GM12878 (cell line): Measurements from ENCODE around the gene COL17A1. TPM values are rescaled to one million over a fixed set of nuclear protein-coding genes. Genes with fewer than 3 reads are reported as not detected.

Source experiments
- ATAC-seq: fragments of 200-7000 bp; cut with Tn5 transposase; 3 replicates; pipeline ENCODE4 v1.9.1; 2020; ENCODE audit warnings: mild to moderate bottlenecking, moderate library complexity
- BruUV-seq: library from RNA; stranded (reverse); fragments of 400-500 nt; replicated peaks from 2 replicates; lab custom pipeline; 2021; lab: Mats Ljungman, UMichigan
- CTCF ChIA-PET: fragments of 300-600 bp; sonication (Branson Sonifier 250); formaldehyde crosslinking; extraction: SDS; loops from one replicate; lab custom pipeline; 2021; ENCODE audit warnings: inconsistent platforms; lab: Yijun Ruan, JAX
- POLR2A ChIA-PET: fragments of 350-600 bp; formaldehyde crosslinking; extraction: SDS; loops from one replicate; lab custom pipeline; 2021; ENCODE audit warnings: inconsistent platforms; lab: Charles Lee
- RAD21 ChIA-PET: fragments of 300-600 bp; sonication (Branson Sonifier 250); formaldehyde crosslinking; loops from one replicate; lab custom pipeline; 2023; ENCODE audit warnings: antibody characterized with exemption; ENCODE audit not compliant: unreplicated experiment; lab: Charles Lee
- SMC1A ChIA-PET: fragments of 300-600 bp; sonication (Branson Sonifier 250); formaldehyde crosslinking; loops from one replicate; lab custom pipeline; 2023; ENCODE audit not compliant: unreplicated experiment, uncharacterized antibody; lab: Charles Lee
- DNase-seq: peaks from one replicate; pipeline ENCODE4 v3.0.0-alpha.2; 2011; ENCODE audit warnings: low read depth, low spot score
- FAIRE-seq: peaks from 3 replicates; lab custom pipeline; 2011; peaks lifted over from hg19 to GRCh38; lab: Jason Lieb, UNC
- H2AFZ ChIP-seq: 2 replicates; pipeline ENCODE4 v1.6.0; 2011; ENCODE audit warnings: low read depth, low read length, control low read depth; ENCODE audit not compliant: control insufficient read depth
- H3K27ac ChIP-seq: 2 replicates; pipeline ENCODE4 v1.5.1; 2011; ENCODE audit warnings: control low read depth; ENCODE audit not compliant: control insufficient read depth, insufficient read depth
- H3K27me3 ChIP-seq, 2 experiments: replicated peaks in 1 of 2; 2 replicates each; pipeline versions ENCODE4 v1.6.0 to v1.6.1; 2011; ENCODE audit warnings: low read length in 1 of 2; ENCODE audit not compliant: control insufficient read depth in 2 of 2, insufficient read depth in 2 of 2
- H3K36me3 ChIP-seq, 2 experiments: 2 replicates each; pipeline ENCODE4 v1.5.1; 2011; ENCODE audit warnings: low read length in 1 of 2; ENCODE audit not compliant: control insufficient read depth in 2 of 2, insufficient read depth in 2 of 2
- H3K4me1 ChIP-seq: 2 replicates; pipeline ENCODE4 v1.6.1; 2011; ENCODE audit warnings: mild to moderate bottlenecking, low read length, moderate library complexity, mixed read lengths; ENCODE audit not compliant: control insufficient read depth, insufficient read depth
- H3K4me2 ChIP-seq: 2 replicates; pipeline ENCODE4 v1.6.0; 2011; ENCODE audit warnings: control low read depth; ENCODE audit not compliant: control insufficient read depth, insufficient read depth
- H3K4me3 ChIP-seq: fragments of 200-600 bp; sonication (generic); 2 replicates; pipeline ENCODE4 v1.5.1; 2016
- H3K79me2 ChIP-seq: 2 replicates; pipeline ENCODE4 v1.6.0; 2011; ENCODE audit warnings: low read length; ENCODE audit not compliant: control insufficient read depth, insufficient read depth
- H3K9ac ChIP-seq: 2 replicates; pipeline ENCODE4 v1.8.0; 2011; ENCODE audit warnings: low read length, control low read depth, mixed read lengths; ENCODE audit not compliant: control insufficient read depth, insufficient read depth
- H3K9me3 ChIP-seq: replicated peaks from 3 replicates; pipeline ENCODE4 v1.5.1; 2011; ENCODE audit warnings: mild to moderate bottlenecking, low read length; ENCODE audit not compliant: control insufficient read depth, insufficient read depth
- H4K20me1 ChIP-seq: 2 replicates; pipeline ENCODE4 v1.6.0; 2011; ENCODE audit not compliant: control insufficient read depth, insufficient read depth
- ATF2 ChIP-seq: IDR thresholded peaks from 2 replicates; pipeline ENCODE4 v1.6.1; 2012; ENCODE audit warnings: low read length, inconsistent platforms
- ATF7 ChIP-seq: fragments of 450-650 bp; IDR thresholded peaks from 2 replicates; pipeline ENCODE4 v1.6.1; 2016; ENCODE audit warnings: low read depth, mild to moderate bottlenecking
- FOXM1 ChIP-seq: IDR thresholded peaks from 2 replicates; pipeline ENCODE4 v1.6.1; 2012; ENCODE audit warnings: low read depth, mild to moderate bottlenecking, inconsistent platforms, low read length, moderate library complexity
- WGBS: methylation state at CpG from one replicate; pipeline ENCODE4 v1.1.6; 2016; ENCODE audit warnings: low lambda C conversion rate; ENCODE audit not compliant: insufficient replicate concordance, insufficient coverage; ENCODE audit errors: missing lambda C conversion rate; 5-methylcytosine and 5-hydroxymethylcytosine counted together
- in situ Hi-C: fragments of 300-500 bp; cut with MboI; formaldehyde crosslinking; loops from 9 replicates; pipeline ENCODE4 v1.14.3; 2018; ENCODE audit warnings: mixed read lengths
- intact Hi-C: fragments of 100-400 bp; cut with micrococcal nuclease; formaldehyde crosslinking; loops from one replicate; pipeline ENCODE4 v1.14.2; 2022; ENCODE audit not compliant: unreplicated experiment
- polyA plus RNA-seq, 11 experiments: library from polyadenylated mRNA; depleted of rRNA in 4 of 11; unstranded in 6 of 11; stranded (reverse) in 5 of 11; fragments of >200 nt; fragmentation: Nextera tagmentation in 4 of 11; fragmentation: Illumina TruSeq in 1 of 11; extraction: Ambion mirVana in 4 of 11; extraction: Trizol in 1 of 11; gene quantifications; 1 replicate in 1 of 11; 2 replicates in 10 of 11; pipeline versions ENCODE4 v1.2.1 to v1.2.3, GENCODE V29; 2011 to 2016; ENCODE audit warnings: inconsistent platforms in 2 of 11, missing spikeins in 2 of 11, low read depth in 1 of 11
- total RNA-seq, 4 experiments: library from RNA; depleted of rRNA in 3 of 4; stranded (reverse); fragments of >200 nt in 3 of 4; fragmentation: Illumina TruSeq in 1 of 4; extraction: Trizol in 1 of 4; gene quantifications; 2 replicates each; pipeline versions ENCODE4 v1.2.1 to v1.2.3, GENCODE V29; 2013 to 2021
- TF ChIP-seq, protein P1 (sequence below): fragments of 450-650 bp; IDR thresholded peaks from 2 replicates; pipeline ENCODE4 v1.6.1; 2017; ENCODE audit warnings: mild to moderate bottlenecking, moderate library complexity

The COL17A1 gene
- total and polyA plus RNA-seq, 10 of the 15 experiments (the other 5 are each of a cell fraction or from before 2014, with no cell fraction given), result 0.08 to 0.22 TPM; not detected in 8

DNA sequence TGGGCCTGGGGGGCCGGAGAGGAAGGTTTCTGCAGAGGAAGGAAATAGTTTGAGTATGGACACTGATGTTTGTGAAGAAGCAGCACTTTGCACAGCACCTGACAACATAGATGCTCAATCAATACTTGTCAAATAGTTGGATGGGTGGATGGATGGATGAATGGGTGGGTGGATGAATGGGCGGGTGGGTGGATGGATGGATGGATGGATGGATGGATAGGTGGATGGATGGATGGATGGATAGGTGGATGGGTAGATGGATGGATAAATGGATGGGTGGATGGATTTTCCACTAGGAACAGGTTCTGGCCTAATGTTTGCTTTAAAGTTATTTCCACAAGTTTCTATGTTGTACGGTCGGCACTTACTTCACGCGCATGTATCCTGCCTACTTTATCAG, 45.3 kb downstream of the COL17A1 start:
- Histone ChIP-seq H2AFZ (no peak overlapping the region), H3K9ac (no peak overlapping the region), H3K79me2 (no peaks in the 10 kb centered on the region), H3K4me1 (no peaks in the 10 kb centered on the region), H3K4me2 (no peak overlapping the region), H3K9me3 (no peaks in the 10 kb centered on the region), H3K27ac (no peak overlapping the region), H4K20me1 (no peaks in the 10 kb centered on the region), H3K36me3 (no peaks in the 10 kb centered on the region), H3K4me3 (no peak overlapping the region), H3K27me3 (no peaks in the 10 kb centered on the region; a peak in 2 of 4 replicates)
- no peak for TF ChIP-seq ATF2
- TF ChIP-seq FOXM1, result no peak
- TF ChIP-seq, protein P1, sequence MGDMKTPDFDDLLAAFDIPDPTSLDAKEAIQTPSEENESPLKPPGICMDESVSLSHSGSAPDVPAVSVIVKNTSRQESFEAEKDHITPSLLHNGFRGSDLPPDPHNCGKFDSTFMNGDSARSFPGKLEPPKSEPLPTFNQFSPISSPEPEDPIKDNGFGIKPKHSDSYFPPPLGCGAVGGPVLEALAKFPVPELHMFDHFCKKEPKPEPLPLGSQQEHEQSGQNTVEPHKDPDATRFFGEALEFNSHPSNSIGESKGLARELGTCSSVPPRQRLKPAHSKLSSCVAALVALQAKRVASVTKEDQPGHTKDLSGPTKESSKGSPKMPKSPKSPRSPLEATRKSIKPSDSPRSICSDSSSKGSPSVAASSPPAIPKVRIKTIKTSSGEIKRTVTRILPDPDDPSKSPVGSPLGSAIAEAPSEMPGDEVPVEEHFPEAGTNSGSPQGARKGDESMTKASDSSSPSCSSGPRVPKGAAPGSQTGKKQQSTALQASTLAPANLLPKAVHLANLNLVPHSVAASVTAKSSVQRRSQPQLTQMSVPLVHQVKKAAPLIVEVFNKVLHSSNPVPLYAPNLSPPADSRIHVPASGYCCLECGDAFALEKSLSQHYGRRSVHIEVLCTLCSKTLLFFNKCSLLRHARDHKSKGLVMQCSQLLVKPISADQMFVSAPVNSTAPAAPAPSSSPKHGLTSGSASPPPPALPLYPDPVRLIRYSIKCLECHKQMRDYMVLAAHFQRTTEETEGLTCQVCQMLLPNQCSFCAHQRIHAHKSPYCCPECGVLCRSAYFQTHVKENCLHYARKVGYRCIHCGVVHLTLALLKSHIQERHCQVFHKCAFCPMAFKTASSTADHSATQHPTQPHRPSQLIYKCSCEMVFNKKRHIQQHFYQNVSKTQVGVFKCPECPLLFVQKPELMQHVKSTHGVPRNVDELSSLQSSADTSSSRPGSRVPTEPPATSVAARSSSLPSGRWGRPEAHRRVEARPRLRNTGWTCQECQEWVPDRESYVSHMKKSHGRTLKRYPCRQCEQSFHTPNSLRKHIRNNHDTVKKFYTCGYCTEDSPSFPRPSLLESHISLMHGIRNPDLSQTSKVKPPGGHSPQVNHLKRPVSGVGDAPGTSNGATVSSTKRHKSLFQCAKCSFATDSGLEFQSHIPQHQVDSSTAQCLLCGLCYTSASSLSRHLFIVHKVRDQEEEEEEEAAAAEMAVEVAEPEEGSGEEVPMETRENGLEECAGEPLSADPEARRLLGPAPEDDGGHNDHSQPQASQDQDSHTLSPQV, result no peak
- TF ChIP-seq ATF7, result no peak
- intact Hi-C loops, result no loop called here
- no TSS peak for BruUV-seq
- POLR2A ChIA-PET, result no interaction called here
- FAIRE-seq (no peak), DNase-seq (no peak), ATAC-seq (no peak)
- RAD21 ChIA-PET, result interaction anchor here (0.9 kb wide), 1 partner anchor 152 kb away, joined by 3 read pairs; no protein-coding TSS in a partner anchor
- WGBS, result 27% methylated on average over 6 of the region's 6 CpGs
- SMC1A ChIA-PET, result interaction anchor here (1.6 kb wide), 1 partner anchor 57 kb away, joined by 4 read pairs; no protein-coding TSS in a partner anchor
- in situ Hi-C loops, result no loop called here
- CTCF ChIA-PET, result no interaction called here
